ENCODE data around the gene EFHD2.

DNA sequence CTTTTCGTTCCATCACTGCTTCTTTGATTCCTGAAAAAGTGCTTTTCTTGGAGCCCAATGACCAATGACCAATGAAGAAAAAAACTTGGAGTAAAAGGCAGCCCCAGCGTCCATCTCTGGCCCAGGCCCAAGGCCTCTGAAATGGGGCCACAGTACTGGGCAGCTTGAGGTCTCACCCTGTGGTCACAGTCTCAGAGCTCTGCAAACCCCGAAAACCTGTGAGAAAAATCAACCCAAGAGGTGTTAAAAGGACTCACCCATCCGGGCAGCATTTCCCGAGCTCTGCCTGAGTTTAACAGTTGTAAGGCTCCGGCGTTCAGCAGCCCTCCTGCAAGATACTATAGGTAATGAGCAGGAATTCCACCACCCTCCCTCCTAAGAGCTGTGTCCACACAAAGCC, 2.1 kb upstream of the EFHD2 start:
- TF ChIP-seq POLR2A (IDR thresholded peaks at IDR 0.05): no peak
- TF ChIP-seq, protein P1, sequence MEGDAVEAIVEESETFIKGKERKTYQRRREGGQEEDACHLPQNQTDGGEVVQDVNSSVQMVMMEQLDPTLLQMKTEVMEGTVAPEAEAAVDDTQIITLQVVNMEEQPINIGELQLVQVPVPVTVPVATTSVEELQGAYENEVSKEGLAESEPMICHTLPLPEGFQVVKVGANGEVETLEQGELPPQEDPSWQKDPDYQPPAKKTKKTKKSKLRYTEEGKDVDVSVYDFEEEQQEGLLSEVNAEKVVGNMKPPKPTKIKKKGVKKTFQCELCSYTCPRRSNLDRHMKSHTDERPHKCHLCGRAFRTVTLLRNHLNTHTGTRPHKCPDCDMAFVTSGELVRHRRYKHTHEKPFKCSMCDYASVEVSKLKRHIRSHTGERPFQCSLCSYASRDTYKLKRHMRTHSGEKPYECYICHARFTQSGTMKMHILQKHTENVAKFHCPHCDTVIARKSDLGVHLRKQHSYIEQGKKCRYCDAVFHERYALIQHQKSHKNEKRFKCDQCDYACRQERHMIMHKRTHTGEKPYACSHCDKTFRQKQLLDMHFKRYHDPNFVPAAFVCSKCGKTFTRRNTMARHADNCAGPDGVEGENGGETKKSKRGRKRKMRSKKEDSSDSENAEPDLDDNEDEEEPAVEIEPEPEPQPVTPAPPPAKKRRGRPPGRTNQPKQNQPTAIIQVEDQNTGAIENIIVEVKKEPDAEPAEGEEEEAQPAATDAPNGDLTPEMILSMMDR (IDR thresholded peaks at IDR 0.05): no peak
- TF ChIP-seq EP300 (IDR thresholded peaks at IDR 0.05; ENCODE audit: low read depth): no peak
- no peak for TF ChIP-seq POLR2AphosphoS5 (IDR thresholded peaks at IDR 0.05)

All from transverse colon (tissue), 4 donors.